ENCODE measurements around the gene FLRT1.

- TF ChIP-seq PHF8 (IDR thresholded peaks at IDR 0.05; ENCODE audit: borderline replicate concordance, low read depth), result no peak
- no peak for TF ChIP-seq CTCF (IDR thresholded peaks at IDR 0.05)
- no peak for TF ChIP-seq EP300 (IDR thresholded peaks at IDR 0.05)
- TF ChIP-seq CBX2 (IDR thresholded peaks at IDR 0.05; ENCODE audit: borderline replicate concordance, low read depth), result no peak
- TF ChIP-seq ESRRA (IDR thresholded peaks at IDR 0.05; ENCODE audit: borderline replicate concordance, low read length), result no peak
- TF ChIP-seq POLR2A (IDR thresholded peaks at IDR 0.05; ENCODE audit: low read length), result no peak
- TF ChIP-seq RNF2 (IDR thresholded peaks at IDR 0.05; ENCODE audit: borderline replicate concordance, low read depth), result no peak
- TF ChIP-seq HOXB13 (CRISPR knock-in tag; IDR thresholded peaks at IDR 0.05; ENCODE audit: low read depth), result no peak
- no peak for TF ChIP-seq RFX5 (IDR thresholded peaks at IDR 0.05)
- TF ChIP-seq HDAC2 (IDR thresholded peaks at IDR 0.05), result no peak
- no peak for TF ChIP-seq RCOR1 (IDR thresholded peaks at IDR 0.05; ENCODE audit: low read depth, low read length)
- no peak for TF ChIP-seq KDM1A (IDR thresholded peaks at IDR 0.05; ENCODE audit: low read depth)
- TF ChIP-seq MAFK (IDR thresholded peaks at IDR 0.05; ENCODE audit: partially characterized antibody), result no peak
Observed at GRCh38 chr11:64039012-64039665, 3.4 kb downstream of the FLRT1 start.

Data from A549 (cell line).